ENCODE measurements around the gene MS4A12. TPM values are rescaled to one million over a fixed set of nuclear protein-coding genes. Genes with fewer than 3 reads are reported as not detected.
"Not testable (repeated sequence)": the region's sequence is repeated elsewhere in the genome, so short reads cannot be mapped to it uniquely, and the experiment has no call there.

Gene MS4A12
- total RNA-seq, 1 donor from 2014 or later, result not detected

DNA sequence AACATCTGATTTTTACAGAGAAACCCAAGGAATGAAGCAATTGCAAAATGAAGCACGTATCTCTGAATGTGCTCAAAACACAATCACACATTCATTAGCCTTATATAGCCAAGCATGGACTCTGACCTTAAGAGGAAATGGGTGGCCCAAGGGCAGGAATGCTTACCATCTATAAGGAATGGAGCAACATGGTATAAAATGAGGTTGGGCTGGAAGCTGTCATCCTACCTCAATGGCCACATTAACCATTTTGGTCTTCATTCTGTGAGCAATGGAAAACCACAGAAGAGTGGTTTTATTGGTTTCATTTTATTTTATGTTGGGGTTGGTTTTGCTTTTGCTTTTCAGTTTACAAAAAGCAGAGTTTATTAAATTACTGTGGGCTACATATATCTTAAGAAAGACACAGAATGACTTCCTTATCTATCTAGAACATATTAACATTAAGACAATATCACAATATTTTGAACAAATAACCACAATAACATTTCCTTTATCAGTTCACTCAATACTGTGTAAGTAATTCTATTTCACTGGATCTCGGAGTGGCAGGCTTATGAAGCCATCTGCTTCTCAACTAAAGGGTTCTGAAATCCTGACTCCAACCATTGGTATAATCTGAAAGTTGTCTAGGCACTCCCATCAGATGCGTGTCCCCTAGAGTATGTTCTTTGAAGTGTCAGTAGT is 11.8 kb downstream of the MS4A12 start:
- no peak for FAIRE-seq
- no peak for DNase-seq (ENCODE audit: low read depth)
- Histone ChIP-seq H3K4me1 (ENCODE audit: insufficient read depth, low read length) (no peaks in the 10 kb centered on the region), H4K20me1 (ENCODE audit: insufficient read depth, low read length) (no peaks in the 10 kb centered on the region), H3K36me3 (ENCODE audit: insufficient read depth, low read length) (no peaks in the 10 kb centered on the region), H3K27ac (ENCODE audit: low read depth, low read length) (no peak overlapping the region), H3K4me3 (ENCODE audit: insufficient read depth, low read depth, low read length) (no peak overlapping the region), H3K79me2 (ENCODE audit: insufficient read depth, low read length) (no peaks in the 10 kb centered on the region), H3K27me3 (ENCODE audit: insufficient read depth, low read length) (no peaks in the 10 kb centered on the region), H2AFZ (ENCODE audit: low read depth, low read length) (no peak overlapping the region), H3K9me3 (ENCODE audit: insufficient read depth, low read depth, low read length) (peaks cover 6% of the 10 kb centered on the region), H3K9ac (ENCODE audit: low read length) (no peak overlapping the region), H3K4me2 (ENCODE audit: low read length) (no peak overlapping the region)
- H3K4me1 Mint-ChIP-seq (ENCODE audit: low read depth, unreplicated experiment), result peaks cover 4% of the 10 kb centered on the region
- no peak overlapping the region for H3K4me3 Mint-ChIP-seq (ENCODE audit: unreplicated experiment)
- H3K9me3 Mint-ChIP-seq (ENCODE audit: unreplicated experiment), result peaks cover 2% of the 10 kb centered on the region
- H3K27me3 Mint-ChIP-seq (ENCODE audit: low read depth, unreplicated experiment), result no peaks in the 10 kb centered on the region
- TF ChIP-seq EZH2 (IDR thresholded peaks at IDR 0.05; ENCODE audit: insufficient read depth, low read length), result no peak
- TF ChIP-seq, protein P1, sequence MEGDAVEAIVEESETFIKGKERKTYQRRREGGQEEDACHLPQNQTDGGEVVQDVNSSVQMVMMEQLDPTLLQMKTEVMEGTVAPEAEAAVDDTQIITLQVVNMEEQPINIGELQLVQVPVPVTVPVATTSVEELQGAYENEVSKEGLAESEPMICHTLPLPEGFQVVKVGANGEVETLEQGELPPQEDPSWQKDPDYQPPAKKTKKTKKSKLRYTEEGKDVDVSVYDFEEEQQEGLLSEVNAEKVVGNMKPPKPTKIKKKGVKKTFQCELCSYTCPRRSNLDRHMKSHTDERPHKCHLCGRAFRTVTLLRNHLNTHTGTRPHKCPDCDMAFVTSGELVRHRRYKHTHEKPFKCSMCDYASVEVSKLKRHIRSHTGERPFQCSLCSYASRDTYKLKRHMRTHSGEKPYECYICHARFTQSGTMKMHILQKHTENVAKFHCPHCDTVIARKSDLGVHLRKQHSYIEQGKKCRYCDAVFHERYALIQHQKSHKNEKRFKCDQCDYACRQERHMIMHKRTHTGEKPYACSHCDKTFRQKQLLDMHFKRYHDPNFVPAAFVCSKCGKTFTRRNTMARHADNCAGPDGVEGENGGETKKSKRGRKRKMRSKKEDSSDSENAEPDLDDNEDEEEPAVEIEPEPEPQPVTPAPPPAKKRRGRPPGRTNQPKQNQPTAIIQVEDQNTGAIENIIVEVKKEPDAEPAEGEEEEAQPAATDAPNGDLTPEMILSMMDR (IDR thresholded peaks at IDR 0.05; ENCODE audit: insufficient read depth, low read depth, low read length), result no peak
- no peak overlapping the region for H3K27ac Mint-ChIP-seq (ENCODE audit: unreplicated experiment)
- no peaks in the 10 kb centered on the region for H3K36me3 Mint-ChIP-seq (ENCODE audit: low read depth, unreplicated experiment)

DNA sequence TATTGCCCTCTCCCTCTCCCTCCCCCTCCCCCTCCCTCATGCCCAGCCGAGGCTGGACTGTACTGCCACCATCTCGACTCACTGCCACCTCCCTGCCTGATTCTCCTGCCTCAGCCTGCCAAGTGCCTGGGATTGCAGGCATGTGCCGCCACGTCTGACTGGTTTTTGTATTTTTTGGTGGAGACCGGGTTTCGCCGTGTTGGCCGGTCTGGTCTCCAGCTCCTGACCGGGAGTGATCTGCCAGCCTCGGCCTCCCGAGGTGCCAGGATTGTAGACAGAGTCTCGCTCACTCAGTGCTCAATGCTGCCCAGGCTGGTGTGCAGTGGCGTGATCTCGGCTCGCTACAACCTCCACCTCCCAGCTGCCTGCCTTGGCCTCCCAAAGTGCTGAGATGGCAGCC is 17.0 kb downstream of the MS4A12 start:
- H3K79me2 ChIP-seq (ENCODE audit: insufficient read depth, low read length); H3K4me3 ChIP-seq (ENCODE audit: insufficient read depth, low read depth, low read length): not testable (repeated sequence)

DNA sequence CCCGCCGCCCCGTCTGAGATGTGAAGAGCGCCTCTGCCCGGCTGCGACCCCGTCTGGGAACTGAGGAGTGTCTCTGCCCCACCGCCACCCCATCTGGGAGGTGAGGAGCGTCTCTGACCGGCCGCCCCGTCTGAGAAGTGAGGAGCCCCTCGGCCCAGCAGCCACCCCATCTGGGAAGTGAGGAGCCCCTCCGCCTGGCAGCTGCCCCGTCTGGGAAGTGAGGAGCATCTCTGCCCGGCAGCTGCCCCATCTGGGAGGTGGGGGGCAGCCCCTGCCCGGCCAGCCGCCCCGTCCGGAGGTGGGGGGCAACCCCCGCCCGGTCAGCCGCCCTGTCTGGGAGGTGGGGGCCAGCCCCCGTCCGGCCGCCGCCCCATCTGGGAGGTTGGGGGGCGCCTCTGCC is 17.6 kb downstream of the MS4A12 start:
- not testable (repeated sequence) for H3K4me3 Mint-ChIP-seq (ENCODE audit: unreplicated experiment); H3K4me2 ChIP-seq (ENCODE audit: low read length); H3K36me3 ChIP-seq (ENCODE audit: insufficient read depth, low read length); H3K27me3 ChIP-seq (ENCODE audit: insufficient read depth, low read length); H3K79me2 ChIP-seq (ENCODE audit: insufficient read depth, low read length); H3K4me1 ChIP-seq (ENCODE audit: insufficient read depth, low read length); H3K9me3 Mint-ChIP-seq (ENCODE audit: unreplicated experiment); H4K20me1 ChIP-seq (ENCODE audit: insufficient read depth, low read length); H3K27ac ChIP-seq (ENCODE audit: low read depth, low read length); H3K4me3 ChIP-seq (ENCODE audit: insufficient read depth, low read depth, low read length); H3K27ac Mint-ChIP-seq (ENCODE audit: unreplicated experiment); DNase-seq (ENCODE audit: low read depth); H3K27me3 Mint-ChIP-seq (ENCODE audit: low read depth, unreplicated experiment); H3K4me1 Mint-ChIP-seq (ENCODE audit: low read depth, unreplicated experiment); FAIRE-seq; H3K36me3 Mint-ChIP-seq (ENCODE audit: low read depth, unreplicated experiment); H2AFZ ChIP-seq (ENCODE audit: low read depth, low read length); H3K9ac ChIP-seq (ENCODE audit: low read length); H3K9me3 ChIP-seq (ENCODE audit: insufficient read depth, low read depth, low read length)

More for the DNA sequence above, 17.0 kb downstream of the MS4A12 start:
- not testable (repeated sequence) for H3K27me3 Mint-ChIP-seq (ENCODE audit: low read depth, unreplicated experiment); H3K27ac Mint-ChIP-seq (ENCODE audit: unreplicated experiment); H3K36me3 ChIP-seq (ENCODE audit: insufficient read depth, low read length); DNase-seq (ENCODE audit: low read depth); H3K4me2 ChIP-seq (ENCODE audit: low read length); H3K9me3 ChIP-seq (ENCODE audit: insufficient read depth, low read depth, low read length); H4K20me1 ChIP-seq (ENCODE audit: insufficient read depth, low read length); H3K4me1 ChIP-seq (ENCODE audit: insufficient read depth, low read length); H3K27ac ChIP-seq (ENCODE audit: low read depth, low read length); H3K4me1 Mint-ChIP-seq (ENCODE audit: low read depth, unreplicated experiment); H3K9me3 Mint-ChIP-seq (ENCODE audit: unreplicated experiment); H2AFZ ChIP-seq (ENCODE audit: low read depth, low read length); H3K27me3 ChIP-seq (ENCODE audit: insufficient read depth, low read length); FAIRE-seq; H3K4me3 Mint-ChIP-seq (ENCODE audit: unreplicated experiment); H3K9ac ChIP-seq (ENCODE audit: low read length); H3K36me3 Mint-ChIP-seq (ENCODE audit: low read depth, unreplicated experiment)
